Brain microvascular endothelial cell (primary cell): ENCODE measurements around the gene RAET1G.
"Not testable (repeated sequence)": the region's sequence is repeated elsewhere in the genome, so short reads cannot be mapped to it uniquely, and the experiment has no call there.

Experiments used
- DNase-seq: peaks from one replicate; pipeline ENCODE4 v3.0.0-alpha.2; 2020
- H3K27ac ChIP-seq: fragments of 250-450 bp; sonication (Bioruptor Pico); 2 replicates; pipeline ENCODE4 v1.5.1; 2020; ENCODE audit warnings: mild to moderate bottlenecking, moderate library complexity
- H3K27me3 ChIP-seq: fragments of 250-450 bp; sonication (Bioruptor Pico); replicated peaks from 2 replicates; pipeline ENCODE4 v1.5.1; 2020; ENCODE audit warnings: mild to moderate bottlenecking
- H3K36me3 ChIP-seq: fragments of 250-450 bp; sonication (Bioruptor Pico); replicated peaks from 2 replicates; pipeline ENCODE4 v1.5.1; 2020; ENCODE audit warnings: mild to moderate bottlenecking
- H3K4me3 ChIP-seq: 2 replicates; pipeline ENCODE4 v1.5.1; 2011; ENCODE audit warnings: low read depth, mild to moderate bottlenecking, control low read depth, low read length, moderate library complexity
- in situ Hi-C: cut with HindIII; loops from 2 replicates; pipeline ENCODE4 v1.10.0; 2017; ENCODE audit warnings: low sequenced_read_pairs, low pct_ligation_motif_present
- TF ChIP-seq, protein P1 (sequence below): IDR thresholded peaks from 2 replicates; pipeline ENCODE4 v1.5.1; 2011; ENCODE audit warnings: low read depth, mild to moderate bottlenecking, moderate library complexity, low read length, control low read depth, inconsistent platforms; ENCODE audit errors: missing control alignments

Gene RAET1G

DNA sequence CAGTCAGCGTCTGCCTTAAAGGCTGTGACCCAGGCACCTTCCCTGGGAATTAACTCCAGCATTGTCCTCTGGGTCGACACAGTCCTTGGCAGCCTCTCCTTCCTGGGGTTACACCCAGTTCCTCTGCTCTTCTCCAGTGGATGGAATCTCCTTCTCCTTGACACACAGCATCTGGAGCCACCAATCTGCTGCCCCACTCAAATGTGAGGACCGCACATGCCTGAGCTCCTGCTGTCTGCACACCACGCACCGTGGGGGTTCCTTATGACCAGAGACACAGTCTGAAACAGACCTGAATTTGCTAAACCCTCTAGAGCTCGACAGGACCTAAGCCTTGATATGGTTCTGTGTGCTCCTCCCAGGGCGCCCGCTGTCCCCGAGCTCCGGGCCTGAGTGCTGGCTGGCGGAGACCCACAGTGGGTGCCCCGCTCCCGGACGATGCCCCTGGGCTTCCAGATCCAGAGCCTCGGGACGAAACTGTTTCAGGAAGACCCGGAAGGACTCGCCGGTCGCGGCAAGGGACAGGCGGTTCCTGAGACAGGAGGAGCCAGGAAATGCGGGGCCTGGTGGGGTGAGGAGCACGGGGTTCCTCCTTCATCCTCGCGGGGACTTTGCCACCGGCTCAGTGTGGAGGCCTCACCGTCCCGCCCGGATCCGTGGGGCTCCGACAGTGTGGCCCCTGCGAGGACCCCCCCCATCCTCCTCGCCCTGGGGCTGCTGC, 2.5 kb upstream of the RAET1G start:
- Histone ChIP-seq H3K4me3 (peak overlapping the region; percentile 59), H3K27ac (no peak overlapping the region), H3K36me3 (no peaks in the 10 kb centered on the region), H3K27me3 (peaks cover 12% of the 10 kb centered on the region)
- DNase-seq: peak; percentile 9
- in situ Hi-C loops: no loop called here
- TF ChIP-seq, protein P1, sequence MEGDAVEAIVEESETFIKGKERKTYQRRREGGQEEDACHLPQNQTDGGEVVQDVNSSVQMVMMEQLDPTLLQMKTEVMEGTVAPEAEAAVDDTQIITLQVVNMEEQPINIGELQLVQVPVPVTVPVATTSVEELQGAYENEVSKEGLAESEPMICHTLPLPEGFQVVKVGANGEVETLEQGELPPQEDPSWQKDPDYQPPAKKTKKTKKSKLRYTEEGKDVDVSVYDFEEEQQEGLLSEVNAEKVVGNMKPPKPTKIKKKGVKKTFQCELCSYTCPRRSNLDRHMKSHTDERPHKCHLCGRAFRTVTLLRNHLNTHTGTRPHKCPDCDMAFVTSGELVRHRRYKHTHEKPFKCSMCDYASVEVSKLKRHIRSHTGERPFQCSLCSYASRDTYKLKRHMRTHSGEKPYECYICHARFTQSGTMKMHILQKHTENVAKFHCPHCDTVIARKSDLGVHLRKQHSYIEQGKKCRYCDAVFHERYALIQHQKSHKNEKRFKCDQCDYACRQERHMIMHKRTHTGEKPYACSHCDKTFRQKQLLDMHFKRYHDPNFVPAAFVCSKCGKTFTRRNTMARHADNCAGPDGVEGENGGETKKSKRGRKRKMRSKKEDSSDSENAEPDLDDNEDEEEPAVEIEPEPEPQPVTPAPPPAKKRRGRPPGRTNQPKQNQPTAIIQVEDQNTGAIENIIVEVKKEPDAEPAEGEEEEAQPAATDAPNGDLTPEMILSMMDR: no peak

DNA sequence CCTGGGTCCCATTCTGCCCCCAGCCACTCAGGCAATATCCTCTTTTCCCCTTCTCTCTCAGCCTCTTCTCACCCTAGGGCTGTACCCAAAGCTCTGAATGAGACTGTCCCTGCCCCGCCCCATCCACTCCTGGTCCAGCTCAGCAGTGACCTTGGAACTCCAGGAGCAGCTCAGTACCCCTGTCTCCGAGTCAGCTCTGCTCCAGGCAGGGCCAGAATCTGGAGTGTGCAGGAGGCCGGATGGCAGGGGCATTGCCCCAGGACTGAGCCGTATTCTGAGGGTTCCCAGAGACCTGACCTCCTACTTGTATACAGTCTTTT, 2.0 kb upstream of the RAET1G start:
- Histone ChIP-seq H3K36me3 (no peaks in the 10 kb centered on the region), H3K27me3 (peaks cover 8% of the 10 kb centered on the region), H3K27ac (no peak overlapping the region), H3K4me3 (no peak overlapping the region)
- no peak for DNase-seq
- TF ChIP-seq, protein P1: no peak
- in situ Hi-C loops: no loop called here

DNA sequence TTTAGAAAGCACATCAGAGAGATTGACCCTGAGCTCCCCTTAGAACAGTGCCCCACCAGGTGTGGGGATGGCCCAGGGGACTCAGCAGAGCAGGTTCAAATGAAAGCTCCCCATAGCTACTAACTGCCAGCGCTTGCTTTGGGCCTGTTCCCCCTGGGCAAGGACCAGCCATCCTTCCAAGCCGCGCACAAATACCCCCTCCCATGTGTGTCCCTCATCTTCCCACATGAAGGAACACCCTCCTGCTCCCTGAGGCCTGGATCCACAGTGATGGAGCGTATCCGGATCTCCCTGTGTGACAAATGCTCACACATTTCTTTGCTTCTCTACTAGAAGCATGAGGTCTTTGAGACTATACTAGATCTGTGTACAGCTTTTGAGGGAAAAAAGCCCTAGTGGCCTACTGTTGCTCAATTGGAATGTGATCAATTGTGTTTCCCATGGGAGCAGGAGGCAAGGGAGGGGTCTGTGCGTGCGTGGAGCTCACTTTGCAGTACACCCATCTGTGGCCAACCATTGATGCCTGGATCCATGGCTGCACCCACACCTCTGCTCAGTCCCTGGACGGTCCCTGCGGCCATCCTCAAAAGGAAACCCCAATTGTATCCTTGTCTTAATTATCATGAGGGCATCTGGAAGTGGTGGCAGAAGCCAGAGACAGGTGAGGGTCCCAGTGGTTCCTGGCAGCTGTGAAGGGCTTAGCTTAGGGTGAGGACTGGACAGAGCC, 1.4 kb upstream of the RAET1G start:
- in situ Hi-C loops: no loop called here
- TF ChIP-seq, protein P1: no peak
- no peaks in the 10 kb centered on the region for H3K36me3 ChIP-seq
- DNase-seq: no peak
- no peak overlapping the region for H3K4me3 ChIP-seq
- peaks cover 6% of the 10 kb centered on the region for H3K27me3 ChIP-seq
- no peak overlapping the region for H3K27ac ChIP-seq

DNA sequence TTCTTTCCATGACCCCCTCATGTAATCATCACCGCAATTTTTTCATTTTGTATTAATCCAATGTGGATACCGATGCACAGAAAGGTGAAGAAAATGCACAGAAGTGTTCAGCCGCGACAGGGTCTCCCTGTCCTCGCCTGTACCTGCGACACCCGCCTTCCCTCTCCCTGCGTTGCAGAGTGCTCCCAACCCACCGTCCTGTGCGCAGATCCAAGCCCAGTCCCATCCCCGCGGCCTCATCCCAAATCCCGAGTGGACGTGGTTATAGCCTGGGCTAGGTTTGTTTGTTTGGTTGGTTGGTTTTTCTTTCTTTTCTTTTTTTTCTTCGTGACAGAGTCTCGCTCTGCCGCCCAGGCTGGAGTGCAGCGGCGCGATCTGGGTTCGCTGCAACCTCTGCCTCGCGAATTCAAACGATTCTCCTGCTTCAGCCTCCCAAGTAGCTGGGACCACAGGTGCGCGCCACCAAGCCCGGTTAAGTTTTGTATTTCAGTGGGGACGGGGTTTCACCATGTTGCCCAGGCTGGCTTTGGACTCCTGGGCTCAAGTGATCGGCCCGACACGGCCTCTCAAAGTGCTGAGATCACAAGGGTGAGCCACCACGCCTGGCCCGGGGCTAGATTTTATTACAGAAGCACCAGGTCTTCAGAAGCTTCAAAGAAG, 536 bp upstream of the RAET1G start:
- no peak for DNase-seq
- no peak overlapping the region for H3K27ac ChIP-seq
- TF ChIP-seq, protein P1: no peak
- peak overlapping the region; percentile 70 for H3K4me3 ChIP-seq
- H3K36me3 ChIP-seq: no peaks in the 10 kb centered on the region
- H3K27me3 ChIP-seq: no peaks in the 10 kb centered on the region
- in situ Hi-C loops: no loop called here

DNA sequence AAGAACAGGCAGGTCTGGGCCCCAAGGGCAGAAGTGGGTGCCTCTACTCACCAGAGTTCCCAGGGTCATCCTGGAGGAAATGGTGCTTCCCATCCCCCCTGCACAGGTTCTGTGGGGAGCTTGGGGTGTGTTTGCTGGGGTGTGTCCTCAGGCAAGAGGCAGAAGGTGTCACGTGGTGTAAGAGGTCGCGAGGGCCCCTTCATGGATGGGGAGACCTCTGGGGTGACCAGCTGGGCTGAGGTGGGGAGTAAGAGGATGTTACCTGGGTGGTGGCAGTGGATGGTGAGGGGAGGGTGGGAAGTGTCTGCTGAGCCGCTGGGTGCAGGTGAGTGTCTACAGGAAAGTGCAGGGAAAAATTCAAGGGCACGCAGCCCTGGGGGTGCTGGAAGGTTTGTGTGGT, 830 bp downstream of the RAET1G start:
- H3K4me3 ChIP-seq, H3K27ac ChIP-seq, DNase-seq, H3K27me3 ChIP-seq, in situ Hi-C loops, H3K36me3 ChIP-seq: not testable (repeated sequence)

DNA sequence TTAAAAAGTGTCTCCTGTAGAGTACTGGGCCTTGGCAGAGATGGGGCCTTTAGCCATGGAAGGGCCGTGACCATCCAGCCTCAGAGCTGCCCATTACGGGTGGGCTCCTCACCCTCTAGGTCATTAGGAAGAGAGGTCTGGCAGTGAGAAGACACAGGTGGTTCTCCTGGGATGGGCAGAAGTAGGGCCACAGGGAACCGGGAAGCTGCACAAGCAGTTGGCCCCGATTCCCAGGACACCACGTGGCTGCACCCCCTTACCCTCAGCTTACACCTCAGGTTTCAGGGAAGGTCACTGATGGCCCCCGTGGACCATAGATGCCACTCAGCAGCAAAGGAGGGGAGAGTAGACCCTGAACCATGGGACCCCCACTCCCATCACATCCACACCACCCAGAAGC, 1.6 kb downstream of the RAET1G start:
- H3K36me3 ChIP-seq: no peaks in the 10 kb centered on the region
- H3K27ac ChIP-seq: no peak overlapping the region
- no peaks in the 10 kb centered on the region for H3K27me3 ChIP-seq
- DNase-seq: no peak
- TF ChIP-seq, protein P1: no peak
- in situ Hi-C loops: no loop called here
- no peak overlapping the region for H3K4me3 ChIP-seq
